ENCODE measurements around the gene NOC2L.
"Not testable (repeated sequence)": the region's sequence is repeated elsewhere in the genome, so short reads cannot be mapped to it uniquely, and the experiment has no call there.

Gene NOC2L

GRCh38 chr1:958823-959730, at the start of gene NOC2L:
TSS of gene NOC2L (minus strand) at chr1:959256. CDS start at chr1:959240, 16 bp downstream.
- DNase-seq, result peak; percentile 52

- DNase-seq, result no peak
Measured at GRCh38 chr1:1006305-1007159, 47.5 kb upstream of the NOC2L start.

DNA sequence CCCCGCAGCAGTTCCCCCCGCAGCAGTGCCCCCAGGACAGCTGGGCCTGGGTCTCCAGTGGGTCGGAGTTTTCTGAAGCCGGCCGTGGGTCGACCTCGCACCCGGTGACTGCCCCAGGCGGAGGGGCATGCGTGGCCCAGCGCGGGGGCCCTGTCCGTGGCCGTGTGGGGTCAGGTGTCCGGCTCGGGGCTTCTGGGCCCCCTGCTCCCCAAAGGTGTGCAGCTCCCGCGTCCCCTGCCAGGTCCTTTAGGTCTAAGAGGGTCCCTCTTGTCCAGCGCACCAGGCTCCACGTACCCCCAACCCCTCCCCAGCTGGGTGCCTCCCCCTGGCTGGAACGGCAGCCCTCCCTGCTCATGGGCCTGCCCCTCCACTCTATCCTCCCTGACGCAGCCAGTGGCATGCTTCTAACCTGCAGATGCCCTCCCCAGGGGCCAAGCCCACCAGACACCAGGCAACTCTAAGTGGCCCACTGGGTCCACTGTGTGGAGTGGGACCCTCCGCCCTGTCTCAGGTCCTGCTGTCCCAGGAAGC, 46.8 kb upstream of the NOC2L start:
- no peak for DNase-seq

DNA sequence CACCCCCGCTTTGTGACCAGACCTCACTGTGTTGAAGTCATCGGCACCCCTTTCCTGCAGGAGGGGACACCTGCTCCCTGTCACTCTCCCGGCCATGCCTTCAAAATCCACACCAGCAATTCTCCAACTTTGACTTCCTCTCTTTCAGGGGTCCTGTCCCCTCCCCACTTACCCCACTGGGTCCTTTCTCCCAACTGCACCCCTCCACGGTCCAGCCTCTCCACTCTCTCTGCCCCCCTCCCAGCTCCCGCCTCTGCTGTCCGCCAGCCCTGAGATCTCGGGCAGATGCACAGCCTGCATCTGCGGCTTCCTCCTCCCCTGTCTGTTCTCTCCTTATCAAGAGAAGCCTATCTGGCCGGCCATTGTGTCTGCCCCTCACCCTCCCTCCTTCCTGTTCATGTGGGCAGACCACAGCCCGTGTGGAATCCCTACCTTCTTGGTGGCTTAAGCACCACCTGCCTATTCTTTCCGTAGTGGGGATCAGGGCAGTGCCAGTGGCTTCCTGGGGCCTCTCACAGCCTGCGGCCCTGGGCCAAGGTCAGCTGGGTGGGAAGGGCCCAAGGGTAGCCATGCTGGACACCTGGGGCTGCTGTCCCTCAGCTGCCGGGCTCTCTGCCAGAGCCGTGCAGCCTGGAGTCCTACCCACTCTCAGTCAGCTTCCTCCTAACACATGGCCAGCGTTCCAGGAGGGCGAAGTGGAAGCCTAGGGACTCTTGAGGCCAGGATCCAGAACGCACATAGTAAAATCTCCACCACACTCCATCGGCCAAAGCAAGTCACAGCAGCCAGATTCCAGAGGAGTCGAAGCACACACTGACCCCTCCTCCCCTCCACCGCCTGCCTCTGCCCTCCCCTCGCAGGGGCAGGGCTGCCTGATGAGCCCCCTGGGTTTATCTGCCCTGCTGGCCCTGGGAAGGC, 46.0 kb upstream of the NOC2L start:
- no peak for DNase-seq

- no peak for DNase-seq
Measured at GRCh38 chr1:1004420-1004779, 45.3 kb upstream of the NOC2L start.

- DNase-seq, result no peak
Measured at GRCh38 chr1:1003618-1004419, 44.8 kb upstream of the NOC2L start.

DNA sequence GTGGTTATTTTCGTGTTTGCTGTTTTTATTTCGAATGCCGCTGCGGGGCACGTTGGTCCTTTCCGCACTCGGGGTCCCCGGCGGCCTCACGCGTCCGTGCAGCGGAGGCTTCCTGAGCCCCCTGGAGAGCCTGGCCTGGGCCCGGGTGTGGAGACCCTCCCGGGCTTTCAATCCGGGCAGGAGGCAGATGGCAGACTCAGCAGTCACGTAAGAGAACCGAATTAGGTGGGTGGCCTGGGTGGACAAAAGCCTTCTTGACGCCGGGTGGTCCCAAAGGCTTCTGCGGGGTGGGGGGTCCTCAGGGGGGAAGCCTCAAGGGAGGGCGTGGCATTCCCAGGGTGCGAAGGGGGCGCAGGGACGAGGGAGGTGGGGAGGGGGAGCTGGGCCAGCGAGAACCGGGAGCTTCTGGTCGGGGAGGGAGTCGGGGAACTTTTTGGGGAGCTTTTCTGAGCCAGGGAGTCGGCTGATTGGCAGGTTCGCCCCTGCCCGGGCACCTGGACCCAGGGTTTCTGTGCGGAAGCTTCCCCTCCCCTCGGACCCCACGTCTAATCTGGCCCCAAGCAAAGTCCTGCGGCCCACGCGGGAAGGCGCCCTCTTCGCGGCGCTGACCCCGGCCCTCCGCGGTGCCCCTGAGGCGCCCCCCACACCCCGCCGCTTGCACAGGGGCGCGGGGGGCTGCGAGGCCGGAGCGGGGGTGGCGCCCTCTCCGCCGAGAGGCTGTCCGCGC, 42.2 kb upstream of the NOC2L start:
- DNase-seq, result no peak

DNA sequence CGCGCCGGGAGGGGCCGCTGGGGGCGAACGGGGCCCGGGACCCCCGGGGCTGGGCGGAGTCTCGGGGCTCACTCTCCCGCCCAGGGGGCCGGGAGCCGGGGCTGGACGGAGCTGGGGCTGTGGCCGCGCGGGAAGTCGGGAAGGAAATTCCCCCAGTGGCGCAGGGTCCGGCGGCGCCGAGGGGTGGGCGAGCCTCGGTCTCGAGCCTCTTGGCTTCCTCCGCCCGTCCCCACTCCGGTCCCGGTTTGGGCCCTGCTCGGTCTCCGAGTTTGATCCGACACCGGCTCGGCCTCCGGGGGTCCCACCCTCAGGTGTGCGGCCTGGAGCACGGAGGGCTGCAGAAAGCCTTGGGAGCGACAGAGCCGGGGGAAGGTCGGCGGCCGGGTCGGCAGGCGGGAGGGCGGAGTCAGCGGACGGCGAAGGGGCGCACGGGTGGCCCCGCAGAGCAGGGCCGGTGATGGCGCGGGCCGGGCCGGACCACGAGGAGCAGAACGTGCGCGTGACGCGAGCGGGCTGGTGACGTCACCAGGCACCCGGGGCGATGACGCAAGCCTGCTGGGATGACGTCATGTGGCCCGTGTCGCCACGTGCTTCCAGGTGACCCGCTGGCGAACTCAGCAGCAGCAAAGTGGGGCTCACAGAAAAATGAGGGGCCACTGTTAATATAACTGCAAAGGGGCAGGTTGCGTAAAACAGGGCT, 41.5 kb upstream of the NOC2L start:
- no peak for DNase-seq

DNA sequence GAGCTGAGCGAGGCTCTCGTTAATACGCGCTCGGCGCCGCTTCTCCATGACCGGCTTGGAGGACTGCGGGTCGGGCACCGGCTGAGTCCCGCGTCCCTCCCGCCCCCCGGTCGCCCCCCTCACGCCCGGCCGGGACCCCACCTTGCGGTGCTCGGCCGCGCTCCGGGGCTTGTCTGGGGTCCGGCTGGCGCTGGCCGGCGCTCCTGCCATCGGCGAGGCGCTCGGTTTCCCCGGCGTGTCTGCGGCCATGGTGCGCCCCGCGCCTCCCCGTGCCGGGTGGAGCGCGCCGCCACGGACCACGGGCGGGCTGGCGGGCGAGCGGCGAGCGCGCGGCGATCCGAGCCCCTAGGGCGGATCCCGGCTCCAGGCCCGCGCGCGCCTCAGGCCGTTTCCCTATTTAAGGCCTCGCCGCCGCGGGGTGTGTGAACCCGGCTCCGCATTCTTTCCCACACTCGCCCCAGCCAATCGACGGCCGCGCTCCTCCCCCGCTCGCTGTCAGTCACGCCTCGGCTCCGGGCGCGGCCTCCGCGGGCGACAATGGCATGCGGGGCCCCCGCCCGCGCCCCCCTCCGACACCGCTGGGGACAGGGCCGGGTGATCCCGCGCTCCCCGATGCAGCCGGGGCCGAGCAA, 40.8 kb upstream of the NOC2L start, which contains the start of gene HES4:
Gene HES4, minus strand, starts transcription at position 373 of the 632 bp plus-strand sequence. Its CDS starts 124 bp downstream, at position 249.
- no peak for DNase-seq

- DNase-seq, result no peak
Measured at GRCh38 chr1:998995-999724, 40.1 kb upstream of the NOC2L start.

- DNase-seq, result no peak
Measured at GRCh38 chr1:998745-998994, 39.6 kb upstream of the NOC2L start.

DNA sequence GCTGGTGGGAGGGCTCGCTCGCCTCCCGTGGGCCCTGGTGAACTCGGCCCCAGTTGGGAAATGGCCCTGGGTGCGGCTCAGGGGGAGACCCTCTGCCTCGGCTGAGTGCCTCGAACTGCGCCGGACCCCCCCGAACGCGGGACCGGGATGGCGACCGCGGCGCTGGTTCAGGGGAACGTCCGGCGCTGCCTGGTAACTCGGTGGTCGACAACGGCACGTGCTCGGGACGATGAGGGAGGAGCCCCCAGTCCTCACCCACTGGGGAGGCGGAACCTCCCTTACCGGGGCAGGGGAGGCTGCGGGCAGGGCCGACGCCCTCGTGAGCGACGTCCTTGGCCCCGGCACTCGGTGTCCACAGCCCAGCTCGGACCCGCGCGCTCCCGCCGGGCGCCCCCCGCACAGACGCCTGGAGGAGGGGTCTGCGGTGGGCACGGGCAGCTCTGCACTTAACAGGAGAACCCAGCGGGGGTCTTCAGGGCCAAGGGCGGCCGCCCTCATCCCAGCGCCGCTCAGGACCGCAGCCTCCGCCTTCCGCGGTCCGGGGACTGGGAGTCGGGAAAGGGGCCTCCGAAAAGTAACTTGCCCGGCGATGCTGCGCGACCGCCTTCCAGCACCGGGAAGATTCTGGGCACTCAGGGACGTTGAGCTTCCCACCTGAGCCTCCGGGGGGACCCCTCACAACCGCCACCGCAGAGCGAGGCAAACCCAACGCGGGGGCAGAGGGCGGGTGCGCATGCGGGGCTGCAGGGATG, 39.1 kb upstream of the NOC2L start:
- DNase-seq, result no peak

DNA sequence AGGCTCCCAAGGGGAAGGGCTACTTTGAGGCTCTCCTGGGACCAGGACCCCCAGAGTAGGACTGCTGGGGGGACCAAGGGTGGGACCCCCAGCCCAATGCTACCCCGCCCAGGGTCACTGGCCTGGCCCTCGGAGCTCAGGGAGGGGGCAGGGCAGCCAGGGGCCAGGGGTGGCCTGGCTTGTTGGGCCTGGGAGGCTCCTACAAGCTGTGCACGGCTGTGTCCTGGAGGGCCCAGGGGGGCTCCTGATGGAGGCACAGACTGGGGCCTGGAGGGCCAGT, 38.6 kb upstream of the NOC2L start:
- DNase-seq, result no peak

GRCh38 chr1:996851-997712, 38.0 kb upstream of the NOC2L start:
- no peak for DNase-seq

GRCh38 chr1:995665-996633, 36.9 kb upstream of the NOC2L start:
- DNase-seq, result no peak

- DNase-seq, result not testable (repeated sequence)
Measured at GRCh38 chr1:994546-994945, 35.5 kb upstream of the NOC2L start.
